Measurements from ENCODE around the gene GALNT10. TPM values are rescaled to one million over a fixed set of nuclear protein-coding genes. Genes with fewer than 3 reads are reported as not detected.

Gene GALNT10
- total RNA-seq, 2 donors from 2014 or later = 41.7 to 47.4 TPM

GRCh38 chr5:154408811-154409210 lies 218.3 kb downstream of the GALNT10 start:
- DNase-seq = no peak
- H3K9me3 Mint-ChIP-seq = no peaks in the 10 kb centered on the region
- peaks cover 13% of the 10 kb centered on the region for H3K4me1 Mint-ChIP-seq (ENCODE audit: low read depth)
- no peak for ATAC-seq (replicated peaks in 1 of 2)
- H3K36me3 Mint-ChIP-seq (ENCODE audit: insufficient read depth in 2 of 2) = peaks cover 1 to 2% of the 10 kb centered on the region in 2 donors
- H3K27ac Mint-ChIP-seq = no peak overlapping the region
- H3K4me3 Mint-ChIP-seq = no peak overlapping the region
- no peaks in the 10 kb centered on the region for H3K27me3 Mint-ChIP-seq (ENCODE audit: low read depth)

- no peaks in the 10 kb centered on the region for H3K27me3 Mint-ChIP-seq (ENCODE audit: low read depth)
- peaks cover 1 to 2% of the 10 kb centered on the region in 2 donors for H3K36me3 Mint-ChIP-seq (ENCODE audit: insufficient read depth in 2 of 2)
- H3K9me3 Mint-ChIP-seq = no peaks in the 10 kb centered on the region
- H3K4me1 Mint-ChIP-seq (ENCODE audit: low read depth) = peaks cover 12% of the 10 kb centered on the region
- no peak overlapping the region for H3K27ac Mint-ChIP-seq
- DNase-seq = no peak
- H3K4me3 Mint-ChIP-seq = no peak overlapping the region
- no peak for ATAC-seq (replicated peaks in 1 of 2)
These were observed 218.8 kb downstream of the GALNT10 start for GRCh38 chr5:154409230-154409840.

- Mint-ChIP-seq H3K4me1 (ENCODE audit: low read depth) (peaks cover 5% of the 10 kb centered on the region), H3K36me3 (ENCODE audit: insufficient read depth in 2 of 2) (peaks cover 1 to 2% of the 10 kb centered on the region in 2 donors), H3K4me3 (no peak overlapping the region), H3K27me3 (ENCODE audit: low read depth) (no peaks in the 10 kb centered on the region), H3K9me3 (no peaks in the 10 kb centered on the region), H3K27ac (no peak overlapping the region)
- no peak for ATAC-seq (replicated peaks in 1 of 2)
- DNase-seq = no peak
These were observed 219.5 kb downstream of the GALNT10 start for GRCh38 chr5:154410008-154410407.

GRCh38 chr5:154410786-154411185 lies 220.3 kb downstream of the GALNT10 start:
- Mint-ChIP-seq H3K36me3 (ENCODE audit: insufficient read depth in 2 of 2) (peaks cover 1 to 2% of the 10 kb centered on the region in 2 donors), H3K27ac (no peak overlapping the region), H3K27me3 (ENCODE audit: low read depth) (no peaks in the 10 kb centered on the region), H3K9me3 (no peaks in the 10 kb centered on the region), H3K4me3 (no peak overlapping the region), H3K4me1 (ENCODE audit: low read depth) (no peaks in the 10 kb centered on the region)
- no peak for DNase-seq
- ATAC-seq (replicated peaks in 1 of 2) = no peak

- H3K4me3 Mint-ChIP-seq = no peak overlapping the region
- ATAC-seq (replicated peaks in 1 of 2) (no peak), DNase-seq (no peak)
- H3K9me3 Mint-ChIP-seq = no peaks in the 10 kb centered on the region
- no peak overlapping the region for H3K27ac Mint-ChIP-seq
- H3K4me1 Mint-ChIP-seq (ENCODE audit: low read depth) = no peaks in the 10 kb centered on the region
- H3K27me3 Mint-ChIP-seq (ENCODE audit: low read depth) = no peaks in the 10 kb centered on the region
- peaks cover 1 to 2% of the 10 kb centered on the region in 2 donors for H3K36me3 Mint-ChIP-seq (ENCODE audit: insufficient read depth in 2 of 2)
These were observed 220.8 kb downstream of the GALNT10 start for GRCh38 chr5:154411338-154411737.

GRCh38 chr5:154412316-154412715 lies 221.8 kb downstream of the GALNT10 start:
- Mint-ChIP-seq H3K4me1 (ENCODE audit: low read depth) (no peaks in the 10 kb centered on the region), H3K36me3 (ENCODE audit: insufficient read depth in 2 of 2) (peaks cover 1 to 2% of the 10 kb centered on the region in 2 donors), H3K9me3 (no peaks in the 10 kb centered on the region), H3K27ac (no peak overlapping the region), H3K27me3 (ENCODE audit: low read depth) (no peaks in the 10 kb centered on the region), H3K4me3 (no peak overlapping the region)
- no peak for ATAC-seq (replicated peaks in 1 of 2)
- DNase-seq = no peak

GRCh38 chr5:154412925-154413324 lies 222.4 kb downstream of the GALNT10 start:
- DNase-seq = no peak
- Mint-ChIP-seq H3K9me3 (no peaks in the 10 kb centered on the region), H3K4me1 (ENCODE audit: low read depth) (no peaks in the 10 kb centered on the region), H3K27me3 (ENCODE audit: low read depth) (no peaks in the 10 kb centered on the region), H3K27ac (no peak overlapping the region), H3K36me3 (ENCODE audit: insufficient read depth in 2 of 2) (peaks cover 1 to 2% of the 10 kb centered on the region in 2 donors), H3K4me3 (no peak overlapping the region)
- ATAC-seq (replicated peaks in 1 of 2) = no peak

- peaks cover 2 to 3% of the 10 kb centered on the region in 2 donors for H3K36me3 Mint-ChIP-seq (ENCODE audit: insufficient read depth in 2 of 2)
- H3K4me3 Mint-ChIP-seq = no peak overlapping the region
- no peaks in the 10 kb centered on the region for H3K9me3 Mint-ChIP-seq
- DNase-seq = no peak
- H3K4me1 Mint-ChIP-seq (ENCODE audit: low read depth) = no peaks in the 10 kb centered on the region
- no peak for ATAC-seq (replicated peaks in 1 of 2)
- no peak overlapping the region for H3K27ac Mint-ChIP-seq
- no peaks in the 10 kb centered on the region for H3K27me3 Mint-ChIP-seq (ENCODE audit: low read depth)
These were observed 224.6 kb downstream of the GALNT10 start for GRCh38 chr5:154415114-154415513.

GRCh38 chr5:154418344-154418820 lies 227.8 kb downstream of the GALNT10 start:
- peaks cover 5 to 6% of the 10 kb centered on the region in 2 donors for H3K36me3 Mint-ChIP-seq (ENCODE audit: insufficient read depth in 2 of 2)
- no peaks in the 10 kb centered on the region for H3K27me3 Mint-ChIP-seq (ENCODE audit: low read depth)
- ATAC-seq (replicated peaks in 1 of 2) = no peak
- H3K27ac Mint-ChIP-seq = no peak overlapping the region
- H3K9me3 Mint-ChIP-seq = peaks cover 0 to 3% of the 10 kb centered on the region in 2 donors
- no peak overlapping the region for H3K4me3 Mint-ChIP-seq
- no peak for DNase-seq
- H3K4me1 Mint-ChIP-seq (ENCODE audit: low read depth) = no peaks in the 10 kb centered on the region

GRCh38 chr5:154419236-154419635 lies 228.7 kb downstream of the GALNT10 start:
- no peak for DNase-seq
- Mint-ChIP-seq H3K4me1 (ENCODE audit: low read depth) (no peaks in the 10 kb centered on the region), H3K4me3 (no peak overlapping the region), H3K27ac (no peak overlapping the region), H3K27me3 (ENCODE audit: low read depth) (no peaks in the 10 kb centered on the region), H3K36me3 (ENCODE audit: insufficient read depth in 2 of 2) (peaks cover 7 to 12% of the 10 kb centered on the region in 2 donors), H3K9me3 (peaks cover 3 to 4% of the 10 kb centered on the region in 2 donors)
- ATAC-seq (replicated peaks in 1 of 2) = no peak

- no peaks in the 10 kb centered on the region for H3K4me1 Mint-ChIP-seq (ENCODE audit: low read depth)
- peaks cover 7 to 12% of the 10 kb centered on the region in 2 donors for H3K36me3 Mint-ChIP-seq (ENCODE audit: insufficient read depth in 2 of 2)
- peaks cover 3 to 4% of the 10 kb centered on the region in 2 donors for H3K9me3 Mint-ChIP-seq
- ATAC-seq (replicated peaks in 1 of 2) = peak; percentile 36 to 56
- H3K27ac Mint-ChIP-seq = peak overlapping the region; percentile 38
- no peaks in the 10 kb centered on the region for H3K27me3 Mint-ChIP-seq (ENCODE audit: low read depth)
- DNase-seq = peak; percentile 23 to 27
- no peak overlapping the region for H3K4me3 Mint-ChIP-seq
These were observed 231.3 kb downstream of the GALNT10 start for GRCh38 chr5:154421868-154422267.

- H3K27ac Mint-ChIP-seq = no peak overlapping the region
- peaks cover 3 to 4% of the 10 kb centered on the region in 2 donors for H3K9me3 Mint-ChIP-seq
- H3K36me3 Mint-ChIP-seq (ENCODE audit: insufficient read depth in 2 of 2) = peaks cover 7 to 12% of the 10 kb centered on the region in 2 donors
- ATAC-seq (replicated peaks in 1 of 2) (no peak), DNase-seq (no peak)
- no peaks in the 10 kb centered on the region for H3K27me3 Mint-ChIP-seq (ENCODE audit: low read depth)
- no peaks in the 10 kb centered on the region for H3K4me1 Mint-ChIP-seq (ENCODE audit: low read depth)
- H3K4me3 Mint-ChIP-seq = no peak overlapping the region
These were observed 231.8 kb downstream of the GALNT10 start for GRCh38 chr5:154422298-154422697.

GRCh38 chr5:154428208-154428607 lies 237.7 kb downstream of the GALNT10 start:
- Mint-ChIP-seq H3K36me3 (ENCODE audit: insufficient read depth in 2 of 2) (peaks cover 2 to 6% of the 10 kb centered on the region in 2 donors), H3K9me3 (peaks cover 0 to 4% of the 10 kb centered on the region in 2 donors), H3K4me1 (ENCODE audit: low read depth) (no peaks in the 10 kb centered on the region), H3K27ac (no peak overlapping the region), H3K4me3 (no peak overlapping the region), H3K27me3 (ENCODE audit: low read depth) (no peaks in the 10 kb centered on the region)
- DNase-seq (no peak), ATAC-seq (replicated peaks in 1 of 2) (no peak)

- Mint-ChIP-seq H3K4me3 (no peak overlapping the region), H3K4me1 (ENCODE audit: low read depth) (no peaks in the 10 kb centered on the region), H3K27me3 (ENCODE audit: low read depth) (no peaks in the 10 kb centered on the region), H3K27ac (no peak overlapping the region), H3K36me3 (ENCODE audit: insufficient read depth in 2 of 2) (peaks cover 0 to 8% of the 10 kb centered on the region in 2 donors), H3K9me3 (no peaks in the 10 kb centered on the region)
- DNase-seq (no peak), ATAC-seq (replicated peaks in 1 of 2) (no peak)
These were observed 238.8 kb downstream of the GALNT10 start for GRCh38 chr5:154429341-154429740.
